ENCODE results near the gene ZNF697.
"Not testable (repeated sequence)": the region's sequence is repeated elsewhere in the genome, so short reads cannot be mapped to it uniquely, and the experiment has no call there.

The ZNF697 gene

DNA sequence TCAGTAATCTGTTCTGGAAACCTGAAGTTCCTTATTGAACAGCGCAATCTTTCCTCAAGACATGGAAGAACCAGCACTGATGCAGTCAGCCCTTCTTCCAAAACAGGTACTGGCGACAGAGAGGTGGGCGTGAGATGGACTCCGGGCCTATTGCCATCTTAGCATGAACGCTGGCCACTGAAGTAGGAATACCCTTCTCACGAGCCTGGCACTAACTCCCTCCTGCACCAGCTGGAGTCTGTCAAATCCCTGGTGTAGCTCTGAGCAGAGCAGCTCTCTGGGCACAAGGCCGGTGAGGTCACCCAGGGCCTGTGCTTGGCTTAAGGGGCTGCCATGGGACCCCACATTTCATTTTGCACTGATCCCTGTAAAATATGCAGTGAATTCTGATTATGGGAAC is 33.0 kb downstream of the ZNF697 start:
- H4K12ac ChIP-seq (ENCODE audit: low read depth, low read length); DNase-seq; H2BK12ac ChIP-seq (ENCODE audit: low read length); H3K4me3 ChIP-seq (ENCODE audit: low read depth, low read length); H3K27me3 ChIP-seq (ENCODE audit: insufficient read depth, low read length); H3K9me3 ChIP-seq (ENCODE audit: insufficient read depth, low read depth, low read length); H3K4ac ChIP-seq (ENCODE audit: low read depth, low read length); H2AFZ ChIP-seq (ENCODE audit: insufficient read depth, low read length, poor library complexity); H4K91ac ChIP-seq (ENCODE audit: low read depth, low read length); H3K18ac ChIP-seq (ENCODE audit: low read length); H4K8ac ChIP-seq (ENCODE audit: low read depth, low read length); H3K14ac ChIP-seq (ENCODE audit: low read length); H3K4me2 ChIP-seq (ENCODE audit: low read length); H3K23ac ChIP-seq (ENCODE audit: low read length); H3K79me1 ChIP-seq (ENCODE audit: low read length); H3K9ac ChIP-seq (ENCODE audit: low read length); H3K27ac ChIP-seq (ENCODE audit: low read depth, low read length); H3K79me2 ChIP-seq (ENCODE audit: control insufficient read depth, insufficient read depth, low read length, poor library complexity); H2BK120ac ChIP-seq (ENCODE audit: insufficient read depth, low read length, poor library complexity); H2BK5ac ChIP-seq (ENCODE audit: low read depth, low read length, poor library complexity); H3K36me3 ChIP-seq (ENCODE audit: control insufficient read depth in 1 of 2, insufficient read depth in 2 of 2, low read length in 2 of 2); H2AK5ac ChIP-seq (ENCODE audit: low read length): not testable (repeated sequence)
- no CpG with 5 or more reads among the region's 7 CpGs for WGBS (ENCODE audit: extremely low coverage, insufficient coverage, insufficient read length)
- H3K4me1 ChIP-seq (ENCODE audit: control insufficient read depth in 1 of 2, insufficient read depth in 2 of 2, low read length in 2 of 2) = peaks cover 7 to 12% of the 10 kb centered on the region in 2 experiments

GRCh38 chr1:119613769-119614720 is 34.0 kb downstream of the ZNF697 start:
- no peaks in the 10 kb centered on the region for H3K27me3 ChIP-seq (ENCODE audit: insufficient read depth, low read length)
- H3K4me1 ChIP-seq (ENCODE audit: control insufficient read depth in 1 of 2, insufficient read depth in 2 of 2, low read length in 2 of 2) = peaks cover 7 to 12% of the 10 kb centered on the region in 2 experiments
- no peak overlapping the region for H3K4ac ChIP-seq (ENCODE audit: low read depth, low read length)
- H2AK5ac ChIP-seq (ENCODE audit: low read length) = no peak overlapping the region
- no peak overlapping the region for H3K27ac ChIP-seq (ENCODE audit: low read depth, low read length)
- no peak overlapping the region for H3K4me2 ChIP-seq (ENCODE audit: low read length)
- H3K4me3 ChIP-seq (ENCODE audit: low read depth, low read length) = no peak overlapping the region
- H3K23ac ChIP-seq (ENCODE audit: low read length) = no peak overlapping the region
- no peaks in the 10 kb centered on the region for H3K79me1 ChIP-seq (ENCODE audit: low read length)
- no peak overlapping the region for H2BK5ac ChIP-seq (ENCODE audit: low read depth, low read length, poor library complexity)
- no peak overlapping the region for H4K12ac ChIP-seq (ENCODE audit: low read depth, low read length)
- no peak overlapping the region for H3K18ac ChIP-seq (ENCODE audit: low read length)
- no peak overlapping the region for H3K9ac ChIP-seq (ENCODE audit: low read length)
- H2BK120ac ChIP-seq (ENCODE audit: insufficient read depth, low read length, poor library complexity) = no peak overlapping the region
- H4K91ac ChIP-seq (ENCODE audit: low read depth, low read length) = no peak overlapping the region
- H2AFZ ChIP-seq (ENCODE audit: insufficient read depth, low read length, poor library complexity) = no peak overlapping the region
- H3K79me2 ChIP-seq (ENCODE audit: control insufficient read depth, insufficient read depth, low read length, poor library complexity) = no peaks in the 10 kb centered on the region
- DNase-seq = peak; percentile 78 to 93
- H3K36me3 ChIP-seq (ENCODE audit: control insufficient read depth in 1 of 2, insufficient read depth in 2 of 2, low read length in 2 of 2) = no peaks in the 10 kb centered on the region
- no peak overlapping the region for H2BK12ac ChIP-seq (ENCODE audit: low read length)
- WGBS (ENCODE audit: extremely low coverage, insufficient coverage, insufficient read length) = no CpG with 5 or more reads among the region's 9 CpGs
- H3K14ac ChIP-seq (ENCODE audit: low read length) = no peak overlapping the region
- H3K9me3 ChIP-seq (ENCODE audit: insufficient read depth, low read depth, low read length) = no peaks in the 10 kb centered on the region
- no peak overlapping the region for H4K8ac ChIP-seq (ENCODE audit: low read depth, low read length)

DNA sequence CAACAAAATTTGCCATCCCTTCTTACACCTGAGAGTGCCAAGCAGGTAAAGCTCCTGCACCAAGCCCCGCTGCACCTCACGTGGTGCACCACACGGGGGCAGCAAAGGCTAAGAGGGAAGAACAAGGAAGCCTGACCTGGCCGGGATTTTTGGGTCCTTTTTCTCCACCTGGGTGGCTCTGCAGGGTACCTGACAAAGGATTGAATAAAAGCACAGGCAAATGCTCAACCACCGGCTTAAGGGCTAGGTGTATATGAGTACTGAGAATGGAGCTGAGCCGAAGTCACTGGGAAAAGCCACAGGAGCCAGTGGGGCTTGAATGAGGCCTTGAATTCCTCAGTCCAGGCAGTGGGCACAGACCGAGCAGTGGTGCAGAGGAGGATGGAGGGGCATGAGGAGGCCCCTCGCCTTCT is 36.4 kb downstream of the ZNF697 start:
- Histone ChIP-seq H2BK5ac (ENCODE audit: low read depth, low read length, poor library complexity) (no peak overlapping the region), H3K27ac (ENCODE audit: low read depth, low read length) (no peak overlapping the region), H4K12ac (ENCODE audit: low read depth, low read length) (no peak overlapping the region), H3K79me2 (ENCODE audit: control insufficient read depth, insufficient read depth, low read length, poor library complexity) (no peaks in the 10 kb centered on the region), H3K14ac (ENCODE audit: low read length) (no peak overlapping the region), H3K18ac (ENCODE audit: low read length) (no peak overlapping the region), H3K27me3 (ENCODE audit: insufficient read depth, low read length) (no peaks in the 10 kb centered on the region), H3K9me3 (ENCODE audit: insufficient read depth, low read depth, low read length) (no peaks in the 10 kb centered on the region), H2AFZ (ENCODE audit: insufficient read depth, low read length, poor library complexity) (no peak overlapping the region), H3K4me1 (ENCODE audit: control insufficient read depth in 1 of 2, insufficient read depth in 2 of 2, low read length in 2 of 2) (peaks cover 0 to 2% of the 10 kb centered on the region in 2 experiments), H3K9ac (ENCODE audit: low read length) (no peak overlapping the region), H2BK12ac (ENCODE audit: low read length) (peak overlapping the region; percentile 18), H3K4me2 (ENCODE audit: low read length) (no peak overlapping the region), H3K79me1 (ENCODE audit: low read length) (no peaks in the 10 kb centered on the region), H4K91ac (ENCODE audit: low read depth, low read length) (peak overlapping the region; percentile 5), H3K36me3 (ENCODE audit: control insufficient read depth in 1 of 2, insufficient read depth in 2 of 2, low read length in 2 of 2) (no peaks in the 10 kb centered on the region), H3K4me3 (ENCODE audit: low read depth, low read length) (no peak overlapping the region), H2AK5ac (ENCODE audit: low read length) (no peak overlapping the region), H3K4ac (ENCODE audit: low read depth, low read length) (no peak overlapping the region), H4K8ac (ENCODE audit: low read depth, low read length) (no peak overlapping the region), H3K23ac (ENCODE audit: low read length) (no peak overlapping the region), H2BK120ac (ENCODE audit: insufficient read depth, low read length, poor library complexity) (no peak overlapping the region)
- WGBS (ENCODE audit: extremely low coverage, insufficient coverage, insufficient read length) = no CpG with 5 or more reads among the region's 8 CpGs
- DNase-seq = peak; percentile 69 to 82

- H2BK12ac ChIP-seq (ENCODE audit: low read length); H4K8ac ChIP-seq (ENCODE audit: low read depth, low read length); H3K27me3 ChIP-seq (ENCODE audit: insufficient read depth, low read length); H3K18ac ChIP-seq (ENCODE audit: low read length); H3K79me1 ChIP-seq (ENCODE audit: low read length); H3K27ac ChIP-seq (ENCODE audit: low read depth, low read length); H2AFZ ChIP-seq (ENCODE audit: insufficient read depth, low read length, poor library complexity); H3K4me1 ChIP-seq (ENCODE audit: control insufficient read depth in 1 of 2, insufficient read depth in 2 of 2, low read length in 2 of 2); H3K14ac ChIP-seq (ENCODE audit: low read length); H4K12ac ChIP-seq (ENCODE audit: low read depth, low read length); H3K23ac ChIP-seq (ENCODE audit: low read length); H4K91ac ChIP-seq (ENCODE audit: low read depth, low read length); H2BK5ac ChIP-seq (ENCODE audit: low read depth, low read length, poor library complexity); H3K4ac ChIP-seq (ENCODE audit: low read depth, low read length); H3K36me3 ChIP-seq (ENCODE audit: control insufficient read depth in 1 of 2, insufficient read depth in 2 of 2, low read length in 2 of 2); H3K9me3 ChIP-seq (ENCODE audit: insufficient read depth, low read depth, low read length); H3K79me2 ChIP-seq (ENCODE audit: control insufficient read depth, insufficient read depth, low read length, poor library complexity); H3K4me2 ChIP-seq (ENCODE audit: low read length); H2AK5ac ChIP-seq (ENCODE audit: low read length); H3K4me3 ChIP-seq (ENCODE audit: low read depth, low read length); H2BK120ac ChIP-seq (ENCODE audit: insufficient read depth, low read length, poor library complexity); DNase-seq: not testable (repeated sequence)
- WGBS (ENCODE audit: extremely low coverage, insufficient coverage, insufficient read length) = no CpG with 5 or more reads among the region's 6 CpGs
- peak overlapping the region; percentile 29 for H3K9ac ChIP-seq (ENCODE audit: low read length)
These were observed 39.2 kb downstream of the ZNF697 start for GRCh38 chr1:119608816-119609215.
